GM04503 (cell line): Measurements from ENCODE around the gene TBL3.
"Not testable (repeated sequence)": the region's sequence is repeated elsewhere in the genome, so short reads cannot be mapped to it uniquely, and the experiment has no call there.

ENCODE experiments used
- DNase-seq: peaks from one replicate; pipeline ENCODE4 v3.0.0-alpha.2; 2012; ENCODE audit warnings: low read depth

TBL3 gene

DNA sequence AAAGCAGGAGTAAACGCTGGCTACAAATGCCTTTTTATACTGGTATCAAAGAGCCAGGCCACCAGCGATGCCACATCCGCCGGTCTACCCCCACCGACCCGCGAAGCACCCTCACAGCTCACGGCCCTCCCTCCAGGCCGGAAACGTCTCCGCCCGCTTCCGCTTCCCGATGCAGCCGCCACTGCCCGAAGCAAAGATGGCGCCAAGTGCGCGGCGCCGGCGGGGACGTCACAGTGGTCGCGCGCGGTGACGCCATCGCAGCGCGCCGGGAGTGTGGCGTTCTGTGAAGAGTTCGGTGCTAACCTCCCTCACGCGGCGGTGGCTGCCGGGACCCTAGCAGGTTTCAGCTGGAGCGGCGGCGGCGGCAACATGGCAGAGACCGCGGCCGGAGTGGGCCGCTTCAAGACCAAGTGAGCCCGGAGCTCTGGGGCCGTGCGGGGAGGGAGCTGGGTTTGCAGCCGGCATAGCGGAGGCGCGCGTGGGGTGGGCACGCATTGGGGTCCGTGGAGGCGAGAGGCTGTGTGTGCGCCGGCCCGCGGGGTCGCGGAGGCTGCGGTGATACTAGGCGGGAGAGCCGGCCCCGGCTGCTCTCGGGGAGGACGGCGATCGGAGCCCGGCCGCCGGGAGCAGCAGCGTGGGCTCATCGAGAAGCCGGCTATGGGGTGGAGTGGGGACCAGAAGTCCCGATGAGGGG lies at the start of gene TBL3:
Gene TBL3 (plus strand): TSS at position 258 of the 694 bp plus-strand sequence. CDS start 112 bp downstream, at position 370.
- DNase-seq, result peak; percentile 64

DNA sequence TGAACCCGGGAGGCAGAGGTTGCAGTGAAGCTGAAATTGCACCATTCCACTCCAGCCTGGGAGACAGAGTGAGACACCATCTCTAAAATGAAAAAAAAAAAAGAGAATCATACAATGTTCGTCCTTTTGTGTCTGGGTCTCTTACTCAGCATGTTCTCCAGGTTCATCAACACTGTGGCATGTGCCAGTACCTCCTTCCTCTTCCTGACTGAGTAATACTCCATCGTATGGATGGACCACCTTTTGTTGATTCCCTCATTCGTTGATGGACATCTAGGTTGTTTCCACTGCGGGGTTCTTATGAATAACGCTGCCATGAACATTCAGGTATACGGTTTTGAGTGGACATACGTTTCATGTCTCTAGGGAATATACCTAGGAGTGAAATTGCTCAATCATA lies 49.5 kb upstream of the TBL3 start:
- no peak for DNase-seq

DNA sequence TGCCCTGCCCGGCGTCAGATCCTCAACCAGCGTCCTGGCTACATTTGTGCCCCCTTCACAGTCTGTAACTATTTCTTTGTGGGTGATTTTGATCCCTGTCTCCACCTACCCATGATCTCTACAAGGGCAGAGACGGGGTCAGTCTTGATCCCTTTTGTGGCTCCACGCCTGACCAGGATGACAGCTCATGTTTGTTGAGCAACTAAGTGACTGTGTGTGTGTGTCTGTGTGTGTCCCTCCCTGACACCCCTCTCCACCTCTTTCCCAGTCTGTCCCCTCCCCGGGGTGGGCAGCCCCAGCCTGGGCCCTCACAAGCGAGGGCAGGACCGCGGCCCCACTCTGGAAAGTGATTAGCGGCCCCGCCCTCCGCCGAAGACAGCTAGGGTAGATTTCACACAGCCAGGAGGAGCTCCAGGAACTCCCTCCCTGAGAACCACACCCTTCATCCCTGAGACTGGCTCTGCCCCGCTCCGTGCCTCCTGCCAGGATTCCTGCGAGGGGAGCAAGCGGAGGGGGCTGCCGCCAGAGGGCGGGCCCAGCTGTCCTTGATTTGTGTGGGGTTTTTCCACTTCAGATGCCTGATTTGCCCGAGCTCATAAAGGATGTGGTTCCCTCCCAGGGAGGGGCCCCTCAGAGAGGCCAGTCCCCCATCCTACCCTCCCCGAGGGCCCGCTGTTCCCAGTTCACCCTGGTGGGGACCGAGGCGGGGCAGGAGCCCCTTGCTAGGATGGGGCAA lies 48.4 kb upstream of the TBL3 start:
- no peak for DNase-seq

DNA sequence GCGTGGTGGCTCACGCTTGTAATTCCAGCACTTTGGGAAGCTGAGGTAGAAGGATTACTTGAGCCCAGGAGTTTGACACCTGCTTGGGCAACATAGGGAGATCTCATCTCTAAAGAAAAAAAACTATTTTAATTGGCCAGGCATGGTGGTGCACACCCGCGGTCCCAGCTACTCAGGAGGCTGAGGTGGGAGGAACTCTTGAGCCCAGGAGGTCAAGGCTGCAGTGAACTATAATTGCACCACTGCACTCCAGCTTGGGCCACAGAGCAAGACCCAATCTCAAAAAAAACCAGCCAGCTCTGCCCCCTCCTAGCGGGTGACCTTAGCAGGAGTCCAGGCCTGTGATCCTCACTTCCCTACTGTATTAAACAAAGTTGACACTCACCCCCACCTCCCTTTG lies 47.8 kb upstream of the TBL3 start:
- no peak for DNase-seq

DNA sequence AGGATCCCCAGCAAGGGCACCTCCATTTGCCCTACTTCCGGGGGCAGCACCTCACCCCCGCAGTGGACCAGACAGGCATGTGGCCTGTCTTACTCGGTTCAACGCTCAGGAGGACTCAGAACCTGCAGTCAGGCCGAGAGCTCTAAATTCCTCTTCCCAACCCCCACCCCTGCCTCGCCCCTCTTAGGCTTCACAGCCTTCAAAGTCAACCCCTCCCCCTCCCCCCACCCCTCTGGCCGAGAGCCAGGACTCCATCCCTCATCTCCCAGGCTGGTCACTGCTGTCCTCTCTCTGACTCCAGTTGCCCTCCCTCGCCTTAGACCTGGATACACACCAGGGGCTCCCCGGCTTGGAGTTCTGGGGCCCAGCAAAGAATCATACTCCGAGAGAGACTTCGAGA lies 45.6 kb upstream of the TBL3 start:
- no peak for DNase-seq

DNA sequence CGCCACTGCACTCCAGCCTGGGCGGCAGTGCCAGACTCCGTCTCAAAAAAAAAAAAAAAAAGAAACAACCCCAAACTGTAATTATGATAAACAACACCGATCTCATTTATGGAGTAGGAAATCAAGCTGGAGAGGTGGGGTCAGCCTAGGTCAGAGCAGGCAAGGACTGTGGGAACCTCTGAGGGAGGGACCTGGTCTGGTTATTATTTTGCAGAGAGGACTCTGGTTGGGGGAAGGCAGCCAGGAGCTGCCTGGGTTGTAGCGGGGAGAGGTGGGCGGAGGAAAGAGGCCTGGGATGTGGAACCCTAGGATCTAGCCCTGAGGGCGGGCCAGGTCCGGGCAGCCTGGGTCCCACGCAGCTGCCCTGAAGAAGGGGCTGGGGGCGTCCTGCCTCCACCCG lies 42.7 kb upstream of the TBL3 start:
- no peak for DNase-seq

DNA sequence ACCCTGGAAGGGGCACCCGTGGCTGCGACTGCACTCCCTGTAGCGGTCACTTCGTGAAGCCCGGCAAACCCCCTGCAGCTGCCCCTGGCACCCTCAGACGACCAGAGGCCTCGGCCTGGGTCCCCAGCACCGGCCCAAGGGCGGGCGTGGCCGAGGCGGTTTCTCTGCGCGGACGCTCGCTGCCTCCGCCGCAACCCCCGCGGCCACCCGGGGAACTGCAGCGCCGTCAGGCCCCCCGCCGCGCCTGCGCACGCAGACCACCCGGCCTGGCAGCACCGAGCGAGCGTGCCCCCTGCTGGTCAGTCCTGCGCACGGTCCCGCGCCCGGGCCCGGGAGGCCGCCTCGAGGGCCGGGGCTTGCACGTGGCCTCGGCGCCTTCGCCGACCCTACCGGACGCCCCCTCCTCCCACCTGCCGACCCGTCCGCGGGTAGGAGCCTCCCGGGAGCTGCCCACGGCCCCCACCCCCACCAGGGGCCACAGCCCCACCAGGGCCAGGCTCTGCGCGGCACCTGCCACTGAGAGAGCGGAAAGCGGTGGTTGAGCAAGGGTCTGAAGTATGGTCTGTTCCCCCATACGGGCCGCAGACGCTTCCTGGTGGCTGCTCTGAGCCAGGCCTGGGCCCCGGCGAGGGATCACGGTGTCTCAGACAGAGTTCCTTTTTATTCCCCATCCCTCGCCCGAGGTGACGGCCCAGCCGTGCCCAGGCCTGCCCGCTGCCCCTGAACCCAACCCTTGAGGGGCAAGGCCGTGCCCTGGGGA lies 42.1 kb upstream of the TBL3 start:
- no peak for DNase-seq

DNA sequence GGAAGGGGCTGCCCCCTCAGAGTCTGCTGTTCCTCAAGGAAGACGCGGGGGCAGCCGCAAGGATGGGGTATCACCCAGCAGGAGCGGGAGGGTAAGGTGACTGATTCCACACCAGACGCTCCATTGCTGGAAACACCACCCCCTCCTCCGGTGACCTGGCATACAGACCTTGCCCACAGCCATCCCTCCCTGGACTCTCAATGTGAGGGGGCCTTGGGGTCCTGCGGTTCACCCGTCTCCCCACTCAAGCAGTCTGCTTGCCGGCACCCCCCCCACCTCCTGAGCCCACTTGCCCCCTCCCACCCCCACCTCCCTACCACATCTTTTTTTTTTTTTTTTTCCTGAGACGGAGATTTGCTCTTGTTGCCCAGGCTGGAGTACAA lies 41.5 kb upstream of the TBL3 start:
- no peak for DNase-seq

DNA sequence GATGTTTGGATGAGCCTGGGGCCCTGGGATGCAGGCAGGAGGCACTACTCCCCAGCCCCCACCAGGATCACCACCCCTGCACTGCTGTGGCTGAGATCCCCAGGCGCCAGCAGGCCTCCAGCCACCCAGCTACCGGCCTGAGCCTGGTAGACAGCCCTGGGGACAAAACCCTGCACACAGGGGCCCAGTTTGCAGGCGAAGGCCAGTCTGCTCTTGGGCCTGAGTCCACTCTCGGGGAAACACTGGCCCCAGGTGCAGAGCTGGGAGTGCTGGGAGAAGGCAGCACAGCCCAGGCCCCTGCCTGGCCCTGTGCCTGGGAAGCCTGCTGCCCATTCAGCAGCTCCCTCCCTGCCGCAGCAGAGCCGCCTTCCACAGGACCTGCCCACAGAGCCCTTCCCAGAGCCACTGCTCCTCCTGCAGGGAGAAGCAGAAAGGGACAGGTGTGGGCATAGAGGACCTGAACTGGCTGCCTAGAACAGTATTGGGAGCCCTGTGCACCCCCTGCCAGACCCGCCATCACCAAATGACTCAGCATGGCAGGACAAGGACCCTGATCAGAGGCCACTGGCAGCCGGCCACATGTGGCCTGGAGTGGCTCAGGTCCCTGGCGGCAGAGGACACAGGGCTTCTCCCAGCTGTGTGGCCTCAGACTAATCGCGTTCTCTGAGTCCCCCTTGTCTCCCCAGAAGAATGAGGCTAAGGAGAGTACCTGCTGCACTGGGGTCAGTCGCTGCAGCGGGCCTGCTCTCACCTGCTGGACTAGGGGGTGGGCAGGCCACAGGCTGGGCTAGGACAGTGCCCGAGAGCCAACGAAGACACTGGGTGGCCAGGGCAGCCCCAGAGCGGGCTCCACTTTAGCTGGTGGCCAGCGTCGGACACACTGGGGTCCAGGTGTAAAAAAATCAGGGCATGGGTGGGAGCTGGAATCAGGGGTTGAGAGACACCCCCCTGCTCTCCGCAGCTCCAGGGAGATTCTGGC lies 39.5 kb upstream of the TBL3 start:
- DNase-seq, result no peak

DNA sequence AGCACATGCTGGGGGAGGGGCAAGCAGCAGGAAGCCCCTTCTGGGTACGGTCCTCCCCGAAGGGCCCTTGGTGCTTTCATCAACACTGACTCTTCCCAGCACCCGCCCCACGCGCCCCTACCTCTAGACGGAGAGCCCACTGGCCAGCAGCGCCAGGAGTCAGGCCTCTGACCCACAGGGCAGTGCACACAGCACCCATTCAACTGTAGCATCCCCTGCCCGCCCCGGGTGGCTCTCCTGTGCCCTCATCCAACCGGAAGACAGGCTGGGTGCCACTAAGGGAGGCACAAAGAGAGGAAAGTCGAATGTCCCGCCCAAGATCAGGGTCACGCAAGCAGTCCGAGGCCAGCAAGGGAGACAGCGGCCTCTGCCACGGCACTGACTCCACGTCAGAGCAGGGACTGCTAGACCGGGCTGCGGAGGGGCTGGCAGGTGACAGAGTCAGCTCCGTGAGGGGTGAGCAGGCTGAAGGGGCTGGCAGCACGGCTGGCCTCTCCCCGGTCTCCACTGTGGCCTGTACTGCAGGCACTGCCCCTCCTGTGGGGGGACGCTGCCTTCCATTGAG lies 38.7 kb upstream of the TBL3 start:
- DNase-seq, result no peak

DNA sequence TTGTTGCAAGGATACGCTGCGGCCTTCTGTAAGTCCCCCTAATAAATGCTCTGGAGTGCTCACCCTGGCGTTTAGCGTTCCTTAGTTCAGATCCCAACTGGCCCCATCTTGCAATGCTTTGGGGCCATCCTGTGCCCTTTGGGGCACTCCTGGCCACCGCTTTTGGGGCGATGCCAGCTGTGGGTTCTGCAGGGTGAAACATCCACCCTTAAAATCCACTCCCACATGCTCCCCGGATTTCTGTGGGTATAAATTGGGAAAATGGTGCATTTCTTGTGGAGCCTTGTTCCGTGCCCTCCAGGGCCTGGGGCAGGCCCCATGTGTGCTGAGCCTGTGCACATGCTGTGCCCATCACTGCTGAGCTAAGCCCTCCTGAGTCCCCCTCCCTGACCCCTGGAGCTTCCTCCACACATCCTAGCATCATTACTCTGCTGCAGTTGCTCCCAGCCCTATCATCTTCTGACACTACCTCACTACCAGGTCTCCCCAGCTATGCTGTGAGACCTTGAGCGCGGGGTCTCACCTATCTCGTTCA lies 34.8 kb upstream of the TBL3 start:
- DNase-seq, result no peak

DNA sequence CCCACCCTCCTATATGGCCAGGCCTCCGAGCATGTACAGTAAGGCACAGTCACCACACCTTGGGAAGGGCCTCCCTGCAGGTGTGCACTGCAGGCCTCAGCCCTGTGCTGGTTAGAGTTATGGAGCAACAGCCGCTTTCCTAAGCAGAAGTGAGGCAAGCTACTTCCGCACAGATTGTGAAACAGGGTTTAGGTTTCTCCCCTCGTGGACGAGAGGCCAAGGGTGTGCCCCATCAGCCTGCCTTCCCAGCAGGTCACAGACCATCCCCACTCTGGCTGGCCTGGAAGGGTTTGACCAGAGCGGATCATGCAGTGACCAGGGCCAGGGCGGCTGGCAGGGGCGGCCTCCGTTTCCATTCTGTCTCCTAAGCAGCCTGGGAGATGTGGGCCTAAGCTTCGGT lies 33.5 kb upstream of the TBL3 start:
- no peak for DNase-seq

DNA sequence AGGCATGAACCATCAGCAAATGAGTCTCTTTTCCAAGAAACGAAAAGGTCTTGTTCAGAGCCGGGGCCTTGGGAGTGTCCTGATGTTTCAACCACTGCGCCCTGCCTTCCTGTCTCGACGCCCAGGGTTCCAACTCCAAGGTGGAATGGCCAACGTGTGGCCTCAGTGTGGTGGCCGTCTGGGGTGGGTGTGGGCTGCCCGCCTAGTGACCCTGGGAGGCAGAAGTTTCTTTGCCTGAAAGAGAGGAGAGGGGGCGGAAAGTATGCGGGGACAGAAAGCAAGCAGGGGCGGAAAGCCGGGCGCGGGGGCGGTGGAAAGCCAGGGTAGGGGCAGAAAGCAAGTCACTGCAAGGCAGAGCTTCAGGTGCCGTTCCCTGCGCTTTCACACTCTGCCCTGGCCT lies 32.9 kb upstream of the TBL3 start:
- DNase-seq, result no peak

DNA sequence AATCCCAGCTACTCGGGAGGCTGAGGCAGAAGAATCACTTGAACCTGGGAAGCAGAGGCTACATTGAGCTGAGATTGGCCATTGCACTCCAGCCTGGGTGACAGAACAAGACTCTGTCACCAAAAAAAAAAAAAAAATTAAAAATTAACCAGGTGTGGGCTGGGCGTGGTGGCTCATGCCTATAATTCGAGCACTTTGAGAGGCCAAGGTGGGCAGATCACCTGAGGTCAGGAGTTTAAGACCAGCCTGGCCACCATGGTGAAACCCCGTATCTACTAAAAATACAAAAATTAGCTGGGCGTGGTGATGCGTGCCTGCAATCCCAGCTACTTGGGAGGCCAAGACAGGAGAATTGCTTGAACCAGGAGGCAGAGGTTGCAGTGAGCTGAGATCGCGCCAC lies 32.0 kb upstream of the TBL3 start:
- not testable (repeated sequence) for DNase-seq

DNA sequence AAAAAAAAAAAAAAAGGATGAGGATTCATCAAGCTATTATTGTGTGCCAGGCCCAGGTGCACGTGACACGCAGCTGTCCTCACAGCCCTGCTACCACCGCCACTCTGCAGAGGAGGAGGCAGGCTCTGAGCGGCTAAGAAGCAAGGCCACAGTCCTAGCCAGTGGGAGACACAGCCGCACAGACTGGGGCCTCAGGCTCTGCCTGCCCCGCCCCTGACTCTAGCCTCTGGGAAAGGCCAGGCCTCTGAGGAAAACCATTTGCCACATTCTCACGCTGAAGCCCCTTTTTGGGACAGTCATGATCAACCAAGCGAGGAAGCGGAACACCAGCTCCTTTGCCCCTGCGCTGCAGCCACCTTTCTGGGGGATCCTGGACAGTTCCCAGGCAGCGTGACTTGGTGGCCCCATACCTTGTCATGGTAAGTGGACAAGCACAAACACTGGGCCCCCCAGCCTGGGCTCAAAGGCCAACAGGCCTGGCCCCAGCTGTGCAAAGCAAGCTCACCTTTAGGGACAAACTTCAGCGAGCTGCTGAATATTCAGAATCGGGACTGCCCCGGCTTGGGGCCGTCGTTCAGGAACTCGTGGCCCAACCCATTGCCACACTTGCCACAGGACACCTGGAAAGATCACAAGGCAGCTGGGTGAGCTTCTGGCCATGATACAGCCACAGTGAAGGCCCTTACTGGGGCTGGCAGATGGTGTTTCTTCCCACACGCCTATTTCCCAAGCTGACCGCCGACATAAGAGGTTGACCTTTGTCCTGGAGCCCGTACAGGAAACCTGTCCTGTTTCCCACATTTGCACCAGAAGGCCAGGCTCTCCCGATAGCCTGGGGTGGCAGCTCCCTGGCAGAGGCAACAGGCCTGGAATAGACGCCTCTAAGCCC lies 31.3 kb upstream of the TBL3 start:
- DNase-seq, result no peak

DNA sequence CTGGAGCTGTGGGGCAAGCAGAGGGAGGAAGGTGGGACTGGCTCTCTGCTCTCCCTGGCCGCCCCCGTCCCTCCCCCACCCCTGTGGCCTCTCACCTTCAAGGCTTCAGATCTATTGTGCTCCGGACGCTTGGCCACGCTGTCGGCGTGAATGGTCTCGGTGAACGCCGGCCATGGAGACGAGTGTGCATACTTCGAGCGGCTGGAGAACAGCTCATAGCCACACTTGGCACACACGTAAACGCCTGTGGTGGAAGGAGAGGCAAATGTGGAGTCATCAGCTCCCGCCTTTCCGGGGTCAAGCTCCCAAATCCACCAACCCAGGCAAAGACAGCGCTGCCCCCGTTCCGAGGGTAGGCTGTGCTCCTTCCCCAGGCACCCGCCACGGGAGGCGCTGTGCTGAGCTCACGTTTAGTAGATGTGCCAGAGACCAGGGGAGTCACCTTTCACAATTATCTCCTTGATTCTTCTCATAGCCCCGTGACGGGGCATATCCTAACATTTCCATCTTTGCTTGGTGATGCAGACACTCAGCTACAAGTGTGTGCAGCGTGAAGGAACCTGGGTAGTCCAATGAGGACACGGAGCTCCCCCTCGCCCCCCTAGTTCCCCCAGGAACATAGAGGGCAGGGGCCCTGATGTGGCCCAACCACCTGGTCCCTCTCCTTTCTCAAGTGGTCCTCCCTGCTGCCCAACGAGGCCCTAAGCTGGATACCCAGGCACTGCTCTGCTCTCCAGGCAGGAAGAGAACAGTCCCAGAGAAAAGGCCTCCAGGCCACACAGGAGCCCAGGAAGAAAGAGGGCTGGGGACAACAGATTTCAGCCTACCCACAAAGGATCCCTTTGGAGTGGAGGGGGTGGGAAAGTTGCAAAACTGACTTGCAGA lies 30.4 kb upstream of the TBL3 start:
- no peak for DNase-seq

DNA sequence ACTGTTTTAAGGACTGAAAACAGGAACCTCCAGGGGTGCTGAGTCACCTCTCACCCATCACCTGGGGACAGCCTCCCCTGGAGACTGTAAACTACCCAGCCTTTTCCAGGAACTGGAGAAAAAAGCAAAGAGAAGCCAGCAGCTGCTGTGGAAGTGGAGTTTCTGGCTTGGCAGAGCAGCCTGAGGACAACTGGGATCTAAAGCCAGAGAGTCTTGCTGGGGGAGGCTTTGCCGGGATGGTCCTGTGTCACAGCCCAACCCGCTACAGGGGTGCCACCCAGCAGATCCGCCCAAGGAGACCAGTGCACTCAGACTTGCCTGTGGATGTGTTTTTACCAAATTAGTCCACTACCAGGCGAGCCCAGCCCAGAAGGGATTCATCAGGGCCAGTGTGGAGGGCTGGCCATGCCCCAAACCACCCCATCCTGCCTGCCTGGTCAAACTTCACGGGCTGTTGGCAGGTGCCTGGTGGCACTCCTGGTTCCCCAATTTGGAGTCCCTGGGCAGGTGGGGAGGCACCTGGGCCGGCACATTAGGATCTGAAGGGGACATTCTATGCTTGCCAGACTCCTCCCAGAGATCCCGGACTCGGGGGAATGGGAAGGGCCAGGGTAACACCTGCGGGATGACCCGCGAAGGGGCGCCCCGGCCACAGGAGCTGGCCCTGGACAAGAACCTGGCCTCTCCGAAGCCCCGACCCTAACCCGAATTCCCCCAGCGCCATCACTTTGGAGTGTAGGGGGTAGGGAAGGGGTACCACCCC lies 29.6 kb upstream of the TBL3 start:
- DNase-seq, result no peak
